Measurements from ENCODE around the gene RSRC1.
"Not testable (repeated sequence)": the region's sequence is repeated elsewhere in the genome, so short reads cannot be mapped to it uniquely, and the experiment has no call there.

The RSRC1 gene

DNA sequence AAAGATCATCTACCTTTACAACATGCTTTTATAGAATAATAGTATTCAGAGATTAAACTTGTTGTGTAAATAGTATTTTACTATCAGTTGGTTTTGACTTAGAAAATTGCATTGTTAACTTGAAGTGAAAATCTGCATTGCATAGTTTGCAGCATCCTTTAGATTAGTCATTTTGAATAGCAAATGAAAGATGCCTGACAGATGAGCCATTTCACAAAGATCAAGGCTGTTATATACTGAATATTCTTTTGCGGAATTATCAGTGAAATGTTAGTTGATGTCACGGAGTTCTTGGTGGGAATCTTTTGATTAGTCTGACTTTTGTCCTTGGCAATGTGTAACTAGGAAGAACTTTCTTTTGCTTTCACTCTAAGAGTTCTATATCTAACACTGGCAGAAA is 24.5 kb downstream of the RSRC1 start:
- DNase-seq = no peak

DNA sequence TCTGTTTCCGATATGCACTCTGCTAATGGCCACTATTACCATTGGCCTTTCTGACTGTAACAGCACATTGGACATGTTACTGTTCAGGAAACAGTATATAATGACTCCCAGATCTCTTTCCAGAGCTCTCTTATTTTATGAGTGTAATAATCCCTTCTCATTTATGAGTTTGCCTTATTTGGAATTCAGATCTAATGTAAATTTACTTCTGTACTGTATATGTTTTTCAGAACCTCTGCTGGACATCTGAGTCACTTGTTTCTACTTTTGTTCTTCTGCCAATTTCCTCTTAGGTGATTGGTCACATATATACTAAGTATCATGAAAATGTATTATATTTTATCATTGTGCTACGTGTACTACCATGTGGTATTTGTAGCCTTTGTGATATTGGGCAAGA is 30.5 kb downstream of the RSRC1 start:
- DNase-seq = no peak

DNA sequence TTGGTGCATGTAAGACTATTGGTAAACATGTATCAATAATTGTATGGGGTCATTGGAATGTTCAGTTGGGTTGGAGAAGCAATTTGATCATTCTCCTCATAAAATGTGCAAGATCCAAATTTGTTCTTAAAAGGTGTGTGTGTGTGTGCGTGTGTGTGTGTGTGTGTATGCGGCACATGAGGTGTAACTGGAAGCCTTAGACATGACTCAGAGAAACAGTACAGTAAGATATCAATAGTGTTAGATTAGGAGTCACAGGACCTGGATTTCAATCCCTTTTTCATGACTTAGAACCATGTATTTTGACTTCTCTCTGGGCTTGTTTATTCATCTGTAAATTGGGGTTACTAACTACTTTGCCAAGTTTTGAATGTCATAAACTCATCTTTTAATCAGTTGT is 38.3 kb downstream of the RSRC1 start:
- no peak for DNase-seq

DNA sequence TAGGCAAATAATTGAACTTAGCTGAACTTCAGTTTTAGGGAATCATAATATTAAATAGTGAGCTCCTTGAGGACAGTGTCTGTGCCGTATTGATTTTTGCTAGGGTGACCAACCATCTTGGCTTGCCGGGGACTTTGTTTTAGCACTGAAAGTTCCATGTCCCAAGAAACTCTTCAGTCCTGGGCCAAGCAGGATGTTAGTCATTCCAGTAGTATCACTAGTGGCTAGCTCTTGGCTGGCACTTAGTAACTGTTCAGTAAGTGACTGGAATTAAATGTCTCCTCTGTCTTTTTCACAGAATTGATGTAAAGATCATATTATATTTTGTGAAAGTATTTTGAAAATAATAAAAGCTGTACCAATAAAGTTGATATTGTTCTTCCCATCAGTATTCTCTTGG is 42.3 kb downstream of the RSRC1 start:
- peak; percentile 8 to 46 for DNase-seq

DNA sequence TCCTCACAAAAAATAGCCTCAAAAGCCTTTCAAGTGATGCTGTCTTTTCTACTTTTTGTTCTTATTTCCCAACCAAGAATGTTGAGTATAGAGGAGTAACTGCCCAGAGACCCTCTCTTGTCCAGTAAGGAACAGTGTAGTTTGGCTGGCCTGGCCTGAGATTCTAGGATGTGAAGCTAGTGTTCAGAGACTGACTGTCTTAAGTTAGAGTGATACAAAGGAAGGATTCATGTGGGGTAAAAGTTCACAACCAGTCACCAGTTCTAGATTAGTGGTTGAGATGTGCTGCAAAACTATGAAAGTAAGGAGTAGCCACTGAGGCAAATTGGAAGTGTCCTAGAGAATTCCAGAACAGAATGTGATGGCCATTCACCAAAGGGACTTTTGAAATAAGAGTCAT is 49.1 kb downstream of the RSRC1 start:
- DNase-seq = no peak

DNA sequence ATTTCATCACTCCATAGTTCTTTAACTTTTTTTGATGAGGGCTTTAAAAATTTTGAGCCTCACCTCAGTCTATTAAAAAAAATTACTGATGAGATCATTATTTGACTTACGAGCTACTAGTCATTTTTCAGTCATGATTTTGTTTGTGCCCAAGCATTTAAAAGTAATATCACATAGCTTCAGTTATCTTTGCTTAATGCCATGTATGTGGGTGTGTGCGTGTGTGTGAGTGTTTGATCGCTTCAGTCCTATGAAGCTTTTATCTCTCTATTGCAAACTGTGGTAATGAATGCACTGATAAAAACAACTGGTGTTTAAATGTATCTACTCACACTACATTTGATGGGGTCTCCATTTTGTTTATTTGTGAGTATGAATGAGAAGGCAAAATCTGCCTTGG is 49.8 kb downstream of the RSRC1 start:
- DNase-seq = no peak

DNA sequence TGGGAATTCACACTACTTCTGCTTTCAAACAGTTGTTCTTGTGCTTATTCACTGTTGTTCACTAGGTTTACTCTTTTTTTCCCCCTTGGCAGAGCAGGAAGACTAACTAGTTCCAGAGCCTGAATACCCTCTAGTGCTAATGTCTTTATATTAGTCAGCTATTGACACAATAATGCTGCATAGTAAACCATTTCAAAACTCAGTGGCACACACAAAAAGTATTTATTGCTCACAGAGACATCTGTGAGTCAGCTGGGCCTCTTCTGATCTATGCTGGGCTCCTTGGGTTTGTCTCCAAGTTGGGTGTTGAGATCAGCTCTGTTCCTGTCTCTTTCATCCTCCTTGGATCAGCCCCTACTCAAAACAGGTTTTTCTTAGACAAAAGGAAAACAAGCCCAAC is 51.1 kb downstream of the RSRC1 start:
- DNase-seq = peak; percentile 7 to 39

DNA sequence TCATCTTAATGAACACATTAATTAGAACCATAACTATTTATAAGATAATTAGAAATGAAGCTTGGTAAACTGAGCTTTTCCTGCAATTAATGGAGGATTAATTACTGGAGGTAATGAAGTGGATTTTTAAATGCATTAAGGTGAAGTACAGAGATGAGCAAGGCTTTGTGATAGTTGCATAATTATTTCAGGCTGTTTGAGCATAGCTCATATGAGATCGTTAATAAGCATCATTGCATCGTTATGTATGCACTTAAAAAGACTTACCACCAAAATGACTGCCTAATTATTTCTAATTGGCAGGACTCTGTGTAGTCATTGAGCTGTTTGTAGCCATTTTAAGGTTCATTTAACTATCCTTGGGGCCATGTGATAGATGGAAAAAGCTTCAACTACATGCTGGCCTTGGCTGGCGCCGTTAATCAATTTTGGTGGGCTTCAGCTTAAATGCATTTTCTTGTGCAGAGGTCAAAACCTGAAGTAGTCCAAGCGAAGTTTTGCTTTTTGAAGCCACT is 55.3 kb downstream of the RSRC1 start:
- no peak for DNase-seq

DNA sequence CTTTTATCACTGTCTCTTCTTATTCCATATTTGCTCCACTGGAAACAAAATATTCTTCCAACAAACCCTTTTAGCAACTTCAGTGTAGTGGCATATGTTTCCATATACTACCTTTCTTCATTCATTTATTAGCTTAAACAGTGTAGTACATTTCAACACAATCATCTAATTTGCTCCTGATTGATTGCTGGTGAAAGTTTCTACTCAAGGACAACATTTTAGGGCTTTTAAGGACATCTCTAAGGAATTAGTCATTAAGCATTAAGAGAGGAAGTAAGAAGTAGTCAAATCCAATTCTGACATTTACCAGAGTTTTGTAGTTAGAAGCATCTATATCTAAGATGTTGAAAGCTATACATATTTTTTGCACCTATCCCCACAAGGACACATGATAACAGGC is 55.8 kb downstream of the RSRC1 start:
- no peak for DNase-seq

DNA sequence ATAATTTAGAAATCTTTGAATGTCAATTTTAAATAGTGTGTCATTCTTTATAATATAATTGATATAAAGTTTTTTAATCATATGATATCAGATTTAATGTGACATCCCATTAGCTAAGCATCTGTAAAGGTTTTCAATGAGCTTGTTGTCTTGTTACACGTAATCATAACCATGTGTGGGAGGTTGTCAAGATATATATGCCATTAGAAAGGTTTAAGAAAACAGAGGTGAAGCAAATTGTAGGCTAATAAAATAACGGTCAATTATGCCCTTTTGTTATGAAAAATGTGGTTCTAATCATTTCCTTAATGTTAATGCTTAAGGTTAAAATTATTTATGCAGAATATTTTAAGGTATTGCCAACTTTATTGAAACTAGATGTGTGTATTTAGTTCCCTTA is 56.3 kb downstream of the RSRC1 start:
- no peak for DNase-seq

DNA sequence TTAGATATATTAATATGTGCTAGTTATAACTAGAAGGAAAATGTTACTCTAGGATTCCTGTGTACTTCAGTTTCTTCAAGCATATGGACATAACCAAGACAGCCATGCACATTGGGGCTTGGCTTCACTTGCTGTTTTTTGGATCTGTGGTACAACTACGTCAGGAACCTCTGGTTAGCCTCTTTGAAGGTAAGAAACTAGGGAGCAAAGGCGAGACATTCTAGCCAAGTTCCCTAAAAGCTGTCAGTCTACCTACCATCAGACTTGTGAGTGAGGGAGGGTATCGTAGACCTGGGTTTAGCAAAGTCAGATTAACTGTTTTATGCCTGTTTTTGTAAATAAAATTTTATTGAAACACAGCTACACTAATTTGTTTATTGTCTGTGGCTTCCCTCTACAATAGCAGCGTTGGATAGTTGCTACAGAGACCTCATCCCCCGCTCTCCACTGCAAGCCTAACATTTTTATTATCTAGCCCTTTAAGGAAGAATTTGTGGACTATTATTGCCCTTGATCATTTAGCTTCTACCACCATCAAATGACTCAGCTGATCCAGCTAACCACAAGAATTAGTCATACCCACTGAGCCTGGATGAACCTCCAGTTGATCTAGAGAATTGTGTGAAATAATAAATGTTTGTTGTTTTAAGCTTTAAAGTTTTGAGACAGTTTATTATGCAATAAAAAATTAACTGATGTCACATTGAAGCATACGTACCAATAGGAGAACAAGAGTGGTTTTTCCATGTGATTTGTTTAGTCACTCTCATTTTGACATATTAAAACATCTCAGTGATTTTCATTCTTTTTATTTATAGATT is 58.1 kb downstream of the RSRC1 start:
- peak; percentile 49 to 95 for DNase-seq

DNA sequence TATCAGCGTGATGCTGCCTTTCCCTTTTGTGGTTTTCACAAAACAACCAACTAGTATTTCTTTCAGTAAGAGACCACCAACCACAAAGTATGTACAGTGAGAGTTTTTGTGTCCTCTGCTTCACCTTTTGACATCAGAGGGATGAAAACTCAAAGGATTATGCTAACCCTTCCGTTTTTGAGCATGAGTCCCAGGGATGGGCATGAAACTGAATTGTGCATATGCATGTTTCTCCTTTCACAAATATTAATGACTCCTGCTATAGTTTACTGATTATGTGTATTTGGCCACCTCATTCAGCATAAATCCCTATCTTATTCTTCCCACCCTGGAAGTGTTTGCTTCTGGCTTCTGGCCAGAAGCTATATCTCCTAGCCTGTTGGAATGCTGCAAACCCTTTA is 59.2 kb downstream of the RSRC1 start:
- DNase-seq = peak in 1 of 2 experiments; percentile 13

DNA sequence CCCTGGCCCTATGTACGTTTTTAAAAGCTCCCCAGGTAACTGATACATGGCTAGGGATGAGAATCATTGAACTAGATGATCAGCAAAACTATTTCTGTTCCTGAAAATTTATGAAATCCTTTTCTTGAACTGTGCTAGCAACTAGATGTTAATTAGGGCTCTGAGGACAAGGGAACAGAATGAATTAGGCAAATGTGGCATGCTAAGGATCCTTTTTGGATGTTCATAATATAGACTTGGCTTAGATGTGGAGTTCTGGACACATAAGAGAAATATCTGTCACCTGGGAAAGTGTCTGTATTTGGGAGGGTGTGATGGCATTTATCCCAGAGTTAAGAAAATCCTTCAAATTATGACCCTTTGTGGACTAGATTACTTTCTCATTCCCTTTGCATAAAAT is 71.2 kb downstream of the RSRC1 start:
- no peak for DNase-seq

DNA sequence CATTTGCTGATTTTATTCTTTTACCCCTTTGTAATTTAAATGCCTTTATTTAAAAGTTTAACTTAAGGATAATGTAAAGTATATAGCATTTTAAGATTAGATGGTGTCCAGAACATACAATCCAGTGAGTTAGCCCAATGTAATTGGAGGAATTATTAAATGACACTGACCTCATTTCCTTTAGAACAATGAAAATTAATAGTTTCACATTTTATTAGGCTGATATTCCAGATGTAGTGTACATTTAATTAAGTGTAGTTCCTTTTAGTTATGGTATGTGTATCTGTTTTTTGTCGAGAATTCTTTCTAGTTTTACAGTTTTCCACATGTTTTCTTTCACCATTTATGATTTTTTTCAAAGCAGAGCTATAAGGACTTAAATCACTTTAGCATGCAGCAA is 75.8 kb downstream of the RSRC1 start:
- DNase-seq = no peak

DNA sequence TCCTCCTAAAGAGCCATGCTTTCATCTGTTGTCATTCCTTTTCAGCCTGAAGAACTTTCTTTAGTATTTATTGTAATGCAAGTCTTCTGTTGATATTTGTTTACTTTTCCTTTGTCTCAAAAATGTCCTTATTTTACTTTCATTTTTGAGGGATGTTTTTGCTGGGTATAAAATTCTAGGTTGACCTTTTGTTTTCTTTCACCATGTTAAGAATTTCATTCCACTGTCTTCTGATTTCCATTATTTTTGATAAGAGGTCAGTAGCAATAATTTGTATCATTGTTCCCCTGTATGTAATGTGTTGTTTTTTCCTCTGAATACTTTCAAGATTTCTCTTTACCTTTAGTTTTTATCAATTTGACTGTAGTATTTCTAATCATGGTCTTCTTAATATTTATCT is 91.1 kb downstream of the RSRC1 start:
- no peak for DNase-seq

DNA sequence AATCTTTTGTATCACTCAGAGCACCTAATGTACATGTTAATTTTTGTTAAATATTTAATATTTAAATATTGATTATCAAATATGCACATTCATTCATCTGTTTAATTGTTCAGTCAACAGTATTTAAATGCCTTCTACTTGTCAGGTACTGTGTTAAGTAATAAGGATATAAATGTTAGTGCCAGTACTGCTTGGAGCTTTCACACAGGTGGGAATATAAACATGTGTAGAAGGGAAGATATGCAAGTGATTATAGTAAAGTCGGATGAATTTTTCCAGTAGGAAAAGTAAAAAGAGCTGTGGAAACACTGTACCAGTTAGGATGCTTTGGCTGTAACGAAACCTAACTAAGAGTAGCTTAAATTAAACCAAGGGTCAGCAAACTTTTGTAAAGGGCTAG is 95.4 kb downstream of the RSRC1 start:
- no peak for DNase-seq

DNA sequence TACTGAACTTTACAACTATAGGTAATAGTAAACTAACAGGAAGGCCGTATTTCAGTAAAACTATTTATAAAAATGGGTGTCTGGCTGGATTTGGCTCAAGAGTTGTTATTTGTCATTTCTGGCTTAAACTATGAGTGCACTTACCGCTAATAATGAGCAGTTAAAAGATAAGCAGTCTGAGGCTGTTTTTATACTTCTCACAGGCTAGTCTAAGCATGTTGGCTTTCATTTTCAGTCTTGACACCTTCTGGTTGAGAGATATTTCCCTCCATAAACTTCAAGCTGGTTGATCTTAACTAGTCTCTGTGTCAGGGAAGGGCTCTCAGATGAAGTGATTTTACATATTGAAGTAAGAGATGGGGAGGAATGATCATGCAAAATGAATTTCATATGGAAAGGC is 96.1 kb downstream of the RSRC1 start:
- no peak for DNase-seq

DNA sequence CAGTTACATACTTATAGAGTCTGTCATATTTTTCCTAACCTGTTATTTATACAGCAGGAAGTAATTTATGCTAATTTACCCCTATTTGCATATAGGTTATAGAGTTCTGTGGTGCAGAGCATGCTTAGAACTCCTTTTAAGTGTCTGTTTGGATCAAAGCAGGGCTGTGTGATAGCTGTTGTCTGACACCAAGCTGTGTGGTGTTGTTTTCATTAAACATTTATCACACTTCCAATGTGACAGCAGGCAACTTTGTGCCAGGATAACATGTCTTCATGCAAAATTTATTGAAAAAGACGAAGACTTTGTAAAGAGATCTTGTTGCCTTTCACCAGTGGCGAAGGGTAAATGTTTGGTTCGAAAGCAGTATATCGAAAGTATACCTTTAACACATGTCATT is 100.2 kb downstream of the RSRC1 start:
- DNase-seq = no peak

DNA sequence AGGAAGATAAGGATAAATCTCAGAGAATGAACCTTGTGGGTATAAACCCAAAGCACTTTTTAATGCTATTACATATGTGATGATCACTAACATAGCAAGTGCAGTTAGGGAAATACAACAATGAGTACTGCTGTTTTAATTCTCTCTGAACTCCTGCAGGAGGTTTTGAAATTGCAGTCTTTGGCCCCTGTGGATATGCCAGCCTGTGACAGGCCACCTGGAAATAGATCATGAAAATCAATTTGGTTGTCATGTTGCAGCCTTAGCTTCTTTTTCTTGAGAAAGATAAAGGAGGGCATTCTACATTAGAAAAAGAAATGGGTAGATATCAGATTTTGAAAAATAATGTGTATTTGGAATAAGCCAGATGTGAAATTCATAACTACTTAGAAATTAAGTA is 103.6 kb downstream of the RSRC1 start:
- no peak for DNase-seq

DNA sequence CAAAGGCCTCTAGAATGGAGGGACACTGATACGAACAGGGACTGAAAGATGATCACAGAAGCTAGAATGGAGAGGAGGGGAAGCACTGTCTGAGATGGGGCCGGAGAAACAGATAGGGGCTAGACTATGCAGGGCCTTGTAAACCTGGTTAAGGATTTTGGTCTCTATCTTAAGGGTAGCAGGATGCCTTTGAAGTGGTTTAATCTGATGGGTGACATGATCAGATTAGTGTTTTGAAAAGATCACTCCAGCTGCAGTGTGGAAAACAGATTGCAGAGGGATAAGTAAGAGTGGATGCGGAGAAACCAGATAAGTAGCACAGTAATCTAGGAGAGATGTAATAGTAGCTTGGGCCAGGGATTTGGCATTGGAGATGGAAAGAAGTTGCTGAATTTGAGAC is 108.1 kb downstream of the RSRC1 start:
- DNase-seq = no peak

DNA sequence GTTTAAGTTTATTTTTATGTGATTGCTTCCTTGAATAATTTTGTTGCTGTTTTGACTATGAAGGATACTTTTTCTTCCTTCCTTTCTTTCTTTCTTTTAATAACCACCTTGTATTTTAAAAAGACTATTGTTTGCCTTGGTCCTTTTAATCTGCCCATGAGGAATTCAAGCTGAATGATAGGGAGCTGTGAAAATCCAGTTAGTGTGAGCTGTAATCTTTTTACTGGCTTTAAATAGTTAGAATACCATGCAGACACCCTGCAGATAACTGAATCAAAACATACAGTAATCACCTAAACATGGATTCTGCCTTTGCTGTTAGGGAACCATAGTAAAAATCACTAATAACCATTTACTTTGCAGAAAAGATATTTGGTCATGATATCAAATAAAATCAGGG is 110.7 kb downstream of the RSRC1 start:
- no peak for DNase-seq

DNA sequence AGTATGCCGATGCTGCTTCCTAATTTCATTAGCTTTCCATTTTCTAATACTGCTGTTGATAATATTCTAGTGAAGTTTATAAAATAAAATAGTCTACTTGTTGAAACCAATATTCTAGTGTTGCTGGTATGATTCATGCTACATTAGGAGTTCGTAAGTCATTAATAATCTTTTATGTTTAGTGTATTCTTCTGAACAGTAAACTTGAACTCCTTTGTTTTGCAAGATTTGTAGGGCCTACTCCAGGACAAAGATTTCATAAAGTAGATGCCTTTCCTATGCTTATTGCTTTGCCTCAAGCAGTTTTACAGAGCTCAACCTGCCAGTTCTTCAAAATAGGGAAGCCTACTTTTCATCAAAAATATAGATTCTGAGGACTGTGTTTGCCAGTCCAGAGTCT is 111.5 kb downstream of the RSRC1 start:
- DNase-seq = no peak

DNA sequence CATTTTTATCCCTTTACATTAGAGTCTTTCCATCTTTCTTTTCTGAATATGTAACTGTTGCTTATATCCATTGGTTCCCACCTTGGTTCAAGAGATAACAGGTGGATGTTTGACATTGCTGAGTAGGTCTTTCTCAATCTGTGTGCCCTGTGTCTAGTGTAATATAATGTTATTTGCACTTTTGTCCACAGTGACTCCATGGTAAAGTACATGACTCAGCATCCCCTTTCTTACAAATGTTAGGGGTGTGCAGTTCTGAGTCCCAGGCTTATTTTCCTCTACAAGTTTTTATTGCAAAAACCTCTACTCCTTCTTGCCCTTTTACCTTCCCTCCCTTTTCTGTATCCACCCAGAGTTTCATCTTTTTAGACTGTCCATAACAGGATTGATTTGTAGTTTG is 116.5 kb downstream of the RSRC1 start:
- DNase-seq = no peak

DNA sequence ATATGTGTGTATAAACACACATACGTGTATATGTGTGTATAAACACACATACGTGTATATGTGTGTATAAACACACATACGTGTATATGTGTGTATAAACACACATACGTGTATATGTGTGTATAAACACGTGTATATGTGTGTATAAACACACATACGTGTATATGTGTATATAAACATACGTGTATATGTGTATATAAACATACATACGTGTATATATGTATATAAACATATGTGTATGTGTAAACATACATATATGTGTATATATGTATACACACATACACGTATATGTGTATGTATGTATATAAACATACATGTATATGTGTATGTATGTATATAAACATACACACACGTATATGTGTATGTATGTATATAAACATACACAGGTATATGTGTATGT is 119.1 kb downstream of the RSRC1 start:
- DNase-seq = not testable (repeated sequence)

DNA sequence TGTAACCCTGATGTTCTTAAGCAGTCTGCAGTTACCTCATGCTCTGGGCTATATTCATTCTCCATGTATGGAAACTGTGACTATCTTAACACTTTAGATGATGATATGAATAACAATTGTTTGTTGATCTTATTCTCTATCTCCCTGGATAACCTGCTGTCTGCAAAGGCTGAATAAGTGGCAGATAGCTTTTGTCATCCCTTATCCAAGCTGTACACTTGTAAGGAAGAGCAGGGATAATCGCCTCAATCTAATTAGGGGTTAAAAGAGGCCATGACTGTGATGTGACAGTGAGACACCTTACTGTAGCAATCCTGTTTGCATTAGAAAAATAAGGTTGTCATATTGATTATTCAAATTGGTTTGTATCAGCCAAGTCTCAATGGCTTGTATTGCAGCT is 123.9 kb downstream of the RSRC1 start:
- no peak for DNase-seq

Data from SW 1271 (cell line).